GM12801 (cell line): ENCODE measurements around the gene TXNDC11.

Experiments used
- TF ChIP-seq, protein P1 (sequence below): IDR thresholded peaks from one replicate; pipeline ENCODE4 v1.5.1; 2011; ENCODE audit warnings: control low read depth; ENCODE audit not compliant: insufficient read length; ENCODE audit errors: extremely low read depth

The TXNDC11 gene

DNA sequence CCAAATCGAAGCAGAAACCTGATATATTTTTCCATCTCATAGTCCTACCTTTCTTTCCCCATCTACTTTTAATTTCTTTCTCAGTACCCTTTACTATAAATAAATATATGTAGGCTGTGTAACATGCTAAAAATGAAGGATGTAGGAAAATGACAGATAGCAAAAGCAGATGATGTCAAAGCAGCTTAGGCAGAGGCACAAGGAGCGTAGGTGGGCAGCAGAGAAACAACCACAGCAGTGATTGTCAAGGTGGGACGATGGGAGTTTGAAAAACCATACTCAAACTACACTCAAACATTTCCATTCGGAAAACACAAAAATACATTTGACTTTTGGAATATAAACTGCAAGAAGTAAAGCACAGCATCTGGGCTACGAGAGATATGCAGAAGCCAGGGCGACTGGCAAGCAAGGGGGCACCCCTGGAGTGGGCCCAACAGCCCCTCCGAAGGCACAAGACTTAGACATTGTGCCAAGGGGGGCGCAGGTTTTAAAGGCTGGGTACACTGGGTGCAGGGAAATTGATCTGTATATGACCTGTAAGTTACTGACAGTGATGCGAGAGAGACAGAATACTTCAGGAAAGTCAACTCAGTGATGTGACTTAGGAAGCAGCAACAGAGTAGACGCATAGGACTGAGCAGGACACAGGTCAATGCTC lies 43.3 kb downstream of the TXNDC11 start:
- TF ChIP-seq, protein P1, sequence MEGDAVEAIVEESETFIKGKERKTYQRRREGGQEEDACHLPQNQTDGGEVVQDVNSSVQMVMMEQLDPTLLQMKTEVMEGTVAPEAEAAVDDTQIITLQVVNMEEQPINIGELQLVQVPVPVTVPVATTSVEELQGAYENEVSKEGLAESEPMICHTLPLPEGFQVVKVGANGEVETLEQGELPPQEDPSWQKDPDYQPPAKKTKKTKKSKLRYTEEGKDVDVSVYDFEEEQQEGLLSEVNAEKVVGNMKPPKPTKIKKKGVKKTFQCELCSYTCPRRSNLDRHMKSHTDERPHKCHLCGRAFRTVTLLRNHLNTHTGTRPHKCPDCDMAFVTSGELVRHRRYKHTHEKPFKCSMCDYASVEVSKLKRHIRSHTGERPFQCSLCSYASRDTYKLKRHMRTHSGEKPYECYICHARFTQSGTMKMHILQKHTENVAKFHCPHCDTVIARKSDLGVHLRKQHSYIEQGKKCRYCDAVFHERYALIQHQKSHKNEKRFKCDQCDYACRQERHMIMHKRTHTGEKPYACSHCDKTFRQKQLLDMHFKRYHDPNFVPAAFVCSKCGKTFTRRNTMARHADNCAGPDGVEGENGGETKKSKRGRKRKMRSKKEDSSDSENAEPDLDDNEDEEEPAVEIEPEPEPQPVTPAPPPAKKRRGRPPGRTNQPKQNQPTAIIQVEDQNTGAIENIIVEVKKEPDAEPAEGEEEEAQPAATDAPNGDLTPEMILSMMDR: no peak

DNA sequence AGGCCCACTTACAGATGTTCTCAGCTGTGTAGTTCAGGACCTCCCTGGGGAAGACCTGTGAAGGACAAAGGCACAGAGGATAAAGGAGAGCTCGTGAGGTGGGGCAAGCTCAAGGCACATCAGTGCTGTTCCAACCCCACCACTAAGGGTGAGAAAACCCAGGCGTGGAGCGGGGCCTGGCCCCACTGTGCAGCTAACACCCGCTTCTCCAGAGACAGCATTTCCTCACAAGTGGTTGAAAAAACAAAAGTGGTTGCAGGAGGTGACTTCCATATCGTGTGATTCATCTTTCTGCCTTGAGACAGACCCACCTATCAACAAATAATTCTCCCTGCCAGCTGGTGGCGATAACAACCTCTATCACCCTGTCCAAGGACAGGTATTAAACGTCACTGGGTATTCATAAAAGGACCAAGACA lies 44.4 kb downstream of the TXNDC11 start:
- TF ChIP-seq, protein P1: no peak

DNA sequence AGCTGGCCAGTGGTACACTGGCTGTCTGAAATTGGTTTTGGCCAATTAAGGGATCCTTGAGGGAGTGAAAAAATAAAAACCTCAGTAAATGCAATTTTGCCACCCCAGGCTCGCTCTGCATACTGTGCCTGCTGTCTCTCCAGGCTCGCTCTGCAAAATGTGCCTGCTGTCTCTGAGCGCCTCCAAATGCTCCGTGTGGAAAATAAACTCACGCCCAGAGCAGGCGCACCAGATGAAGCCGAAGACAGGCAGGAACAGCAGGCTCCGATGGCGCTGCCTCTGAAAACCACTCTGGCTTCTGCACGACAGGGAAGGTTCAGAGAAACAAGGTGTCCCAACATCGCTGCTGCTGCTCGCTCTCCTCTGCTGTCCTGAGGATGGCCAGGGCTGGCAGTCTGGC lies 45.3 kb downstream of the TXNDC11 start:
- TF ChIP-seq, protein P1: no peak

DNA sequence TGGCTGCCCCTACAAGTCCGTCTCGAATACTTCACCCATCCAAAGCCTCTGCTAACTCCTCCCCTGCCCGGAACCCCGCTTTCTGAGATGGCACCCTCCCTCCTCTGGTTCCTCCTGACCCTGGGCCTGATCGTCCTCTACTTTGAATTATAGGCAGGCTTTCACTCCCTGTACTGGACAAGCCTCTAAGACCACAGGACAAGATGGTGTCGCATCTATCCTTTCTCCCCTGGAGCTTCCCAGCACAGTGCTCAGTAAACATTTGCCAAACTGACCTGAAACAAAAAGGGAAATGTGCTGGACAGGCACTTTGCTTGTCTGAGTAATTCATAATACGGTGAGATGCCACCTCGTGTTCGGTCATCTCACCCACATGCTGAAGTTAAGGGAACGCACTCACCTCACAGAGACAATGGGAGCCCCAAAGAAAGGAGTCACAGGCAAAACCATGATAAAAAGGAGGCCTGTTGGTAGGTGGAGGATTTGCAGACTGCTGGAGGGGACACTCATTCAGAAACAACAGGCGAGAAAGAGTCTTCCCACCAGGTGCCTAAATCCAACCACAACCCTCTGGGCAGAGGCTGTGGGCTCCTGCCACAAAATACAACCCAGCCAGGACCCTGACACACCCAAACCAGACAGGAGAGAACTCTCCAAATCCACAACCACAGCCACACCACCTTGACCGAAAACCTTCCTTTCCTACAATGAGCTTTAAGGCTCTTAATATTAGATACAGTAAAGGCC lies 46.2 kb downstream of the TXNDC11 start:
- TF ChIP-seq, protein P1: no peak

DNA sequence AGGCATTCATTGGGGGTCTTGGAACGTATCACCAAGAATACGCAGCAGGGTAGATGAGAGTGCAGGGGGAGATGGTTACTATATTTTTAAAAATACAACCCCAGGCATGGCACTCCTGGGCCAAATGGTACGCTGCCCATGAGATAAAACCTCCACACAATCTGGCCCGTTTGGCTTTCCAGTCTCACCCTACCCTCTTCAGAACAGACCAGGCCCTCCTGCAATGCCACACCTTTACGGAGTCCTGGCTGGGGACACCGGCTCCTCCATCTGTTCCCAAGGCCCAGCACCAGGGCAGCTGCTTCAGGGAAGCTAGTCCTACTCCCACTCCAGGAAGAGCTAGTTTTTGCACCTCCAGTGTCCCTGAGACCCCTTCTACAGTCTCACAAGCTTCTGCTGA lies 50.0 kb downstream of the TXNDC11 start:
- TF ChIP-seq, protein P1: no peak

DNA sequence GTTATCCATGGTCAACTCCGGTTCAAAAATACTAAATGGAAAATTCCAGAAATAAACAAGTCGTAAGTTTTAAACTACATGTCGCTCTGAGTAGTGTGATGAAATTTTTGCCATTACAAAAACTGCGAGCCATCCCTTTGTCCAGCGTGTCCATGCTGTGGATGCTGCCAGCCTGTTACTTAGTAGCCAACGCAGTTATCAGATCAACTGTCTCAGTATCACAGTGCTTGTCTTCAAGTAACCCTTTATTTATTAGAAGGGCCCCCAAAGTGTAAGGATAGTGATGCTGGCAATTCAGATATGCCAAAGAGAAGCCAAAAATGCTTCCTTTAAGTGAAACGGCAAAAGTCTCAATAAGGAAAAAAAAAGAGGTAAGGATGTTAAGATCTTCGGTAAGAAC lies 50.5 kb downstream of the TXNDC11 start:
- TF ChIP-seq, protein P1: no peak

DNA sequence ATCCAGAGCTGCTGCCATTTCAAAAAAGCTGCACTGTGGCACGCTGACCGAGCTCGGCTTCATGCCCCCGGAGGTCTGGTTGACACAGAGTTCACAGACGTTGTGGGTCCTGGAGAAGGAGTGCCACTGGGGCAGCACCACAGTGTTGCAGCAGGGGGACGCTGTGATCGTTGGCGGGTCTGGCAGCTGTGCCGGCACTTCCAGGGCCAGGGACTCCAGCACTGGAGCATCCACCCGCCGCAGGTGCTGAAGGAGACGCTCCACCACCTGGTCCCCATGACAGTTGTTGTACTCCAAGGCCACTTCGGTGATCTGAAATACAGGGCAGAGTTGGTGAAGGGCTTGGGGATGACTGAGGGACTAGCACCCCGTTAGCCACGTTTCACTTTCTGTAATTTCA lies 50.9 kb downstream of the TXNDC11 start:
- TF ChIP-seq, protein P1: no peak
